Renal cortex interstitium (tissue), 11 donors: Measurements from ENCODE around the gene KYAT1. TPM values are rescaled to one million over a fixed set of nuclear protein-coding genes. Genes with fewer than 3 reads are reported as not detected.
A peak's percentile ranks its signal among the peaks of the same experiment; 100 is the strongest.
"Not testable (repeated sequence)": the region's sequence is repeated elsewhere in the genome, so short reads cannot be mapped to it uniquely, and the experiment has no call there.

Experiments
- DNase-seq, 11 donors: peaks; one replicate each; pipeline ENCODE4 v3.0.0-alpha.2; 2013; ENCODE audit warnings: low read depth in 9 of 11, low spot score in 4 of 11; ENCODE audit errors: extremely low read depth in 1 of 11
- polyA plus RNA-seq, 3 donors: library from polyadenylated mRNA; unstranded; fragments of 120-200 nt; gene quantifications; one replicate each; pipeline ENCODE4 v1.2.1, GENCODE V29; 2013; ENCODE audit not compliant: insufficient read length in 3 of 3

KYAT1 gene
- polyA plus RNA-seq, 3 donors = 14.5 to 27.9 (median 22.0) TPM

- no peak for DNase-seq
Measured at GRCh38 chr9:128805661-128806060, 76.1 kb downstream of the KYAT1 start.

- no peak for DNase-seq
Measured at GRCh38 chr9:128802482-128802881, 79.3 kb downstream of the KYAT1 start.

GRCh38 chr9:128800061-128800460 is 81.7 kb downstream of the KYAT1 start:
- DNase-seq = no peak

- no peak for DNase-seq
Measured at GRCh38 chr9:128798896-128799295, 82.9 kb downstream of the KYAT1 start.

- DNase-seq = not testable (repeated sequence)
Measured at GRCh38 chr9:128794961-128795360, 86.8 kb downstream of the KYAT1 start.

GRCh38 chr9:128792978-128793686 is 88.6 kb downstream of the KYAT1 start:
- no peak for DNase-seq

GRCh38 chr9:128792134-128792533 is 89.6 kb downstream of the KYAT1 start:
- no peak for DNase-seq

- no peak for DNase-seq
Measured at GRCh38 chr9:128790536-128790935, 91.2 kb downstream of the KYAT1 start.

- DNase-seq = no peak
Measured at GRCh38 chr9:128788445-128788844, 93.3 kb downstream of the KYAT1 start.

- DNase-seq = peak in 1 of 11 donors; percentile 13
Measured at GRCh38 chr9:128787659-128788058, 94.1 kb downstream of the KYAT1 start.

GRCh38 chr9:128786681-128787601 is 94.8 kb downstream of the KYAT1 start, which contains the start of gene TBC1D13:
TSS of gene TBC1D13 (plus strand) at chr9:128787253. CDS start at chr9:128787354, 101 bp downstream.
- DNase-seq = peak; percentile 35 to 76 (median 70)

- DNase-seq = no peak
Measured at GRCh38 chr9:128785427-128785826, 96.3 kb downstream of the KYAT1 start.

Other genes with a start within 250 kb of the KYAT1 start
- gene DYNC2I2, start 225.1 kb downstream of the KYAT1 start, polyA plus RNA-seq = 10 to 100 TPM; 51.3 to 81.2 (median 77.3) TPM
- 100 to 1,000 TPM; 503 to 755 (median 654) TPM for gene SET, start 192.7 kb downstream of the KYAT1 start, polyA plus RNA-seq
- gene PKN3, start 179.4 kb downstream of the KYAT1 start, polyA plus RNA-seq = 10 to 100 TPM; 11.6 to 14.0 (median 12.8) TPM
- 10 to 100 TPM; 14.8 to 20.5 (median 18.8) TPM for gene ZDHHC12, start 157.8 kb downstream of the KYAT1 start, polyA plus RNA-seq
- 10 to 100 TPM; 30.9 to 39.2 (median 38.0) TPM for gene ZER1, start 110.0 kb downstream of the KYAT1 start, polyA plus RNA-seq
- 10 to 100 TPM; 37.2 to 41.6 (median 38.7) TPM for gene TBC1D13, start 94.7 kb downstream of the KYAT1 start, polyA plus RNA-seq
- gene ENDOG, start 63.5 kb downstream of the KYAT1 start, polyA plus RNA-seq = 10 to 100 TPM in 1 of 3 donors, 1 to 10 TPM in 2; 7.5 to 13.2 (median 8.5) TPM
- 10 to 100 TPM; 31.7 to 39.8 (median 34.2) TPM for gene SPOUT1, start 52.2 kb downstream of the KYAT1 start, polyA plus RNA-seq
- 10 to 100 TPM; 26.9 to 34.5 (median 28.0) TPM for gene LRRC8A, start 183 bp upstream of the KYAT1 start, polyA plus RNA-seq
- 10 to 100 TPM; 51.6 to 62.8 (median 56.2) TPM for gene PHYHD1, start 39.0 kb upstream of the KYAT1 start, polyA plus RNA-seq
- 10 to 100 TPM; 13.0 to 17.6 (median 14.2) TPM for gene DOLK, start 65.7 kb upstream of the KYAT1 start, polyA plus RNA-seq
- gene NUP188, start 65.7 kb upstream of the KYAT1 start, polyA plus RNA-seq = 10 to 100 TPM; 45.1 to 51.0 (median 46.6) TPM
- gene SH3GLB2, start 146.4 kb upstream of the KYAT1 start, polyA plus RNA-seq = 100 to 1,000 TPM in 2 of 3 donors, 10 to 100 TPM in 1; 88.6 to 172 (median 117) TPM
- gene MIGA2, start 154.7 kb upstream of the KYAT1 start, polyA plus RNA-seq = 10 to 100 TPM; 16.8 to 28.5 (median 21.2) TPM
- 10 to 100 TPM; 16.0 to 23.9 (median 19.3) TPM for gene DOLPP1, start 199.2 kb upstream of the KYAT1 start, polyA plus RNA-seq
- gene CRAT, start 228.8 kb upstream of the KYAT1 start, polyA plus RNA-seq = 10 to 100 TPM; 38.0 to 48.9 (median 45.9) TPM
- gene PTPA, start 229.5 kb upstream of the KYAT1 start, polyA plus RNA-seq = 100 to 1,000 TPM in 2 of 3 donors, 10 to 100 TPM in 1; 99.1 to 135 (median 119) TPM